Measurements from ENCODE around the gene MYL9.

MYL9 gene

GRCh38 chr20:36585410-36586125, 44.2 kb downstream of the MYL9 start:
- DNase-seq = no peak

- no peak for DNase-seq
Observed at GRCh38 chr20:36587388-36588070, 46.2 kb downstream of the MYL9 start.

GRCh38 chr20:36591281-36591680, 50.0 kb downstream of the MYL9 start:
- DNase-seq = no peak

GRCh38 chr20:36591854-36592641, 50.7 kb downstream of the MYL9 start:
- peak; percentile 57 to 71 for DNase-seq

- no peak for DNase-seq
Observed at GRCh38 chr20:36593347-36593929, 52.1 kb downstream of the MYL9 start.

GRCh38 chr20:36599912-36600345, 58.6 kb downstream of the MYL9 start:
- DNase-seq = no peak
